PC-9 (cell line): Measurements from ENCODE around the gene CEP192.

Experiments used
- CTCF ChIP-seq: fragments of 200-600 bp; sonication (generic); conservative IDR thresholded peaks from 2 replicates; pipeline ENCODE4 v1.6.1; 2017; ENCODE audit warnings: mixed run types, antibody characterized with exemption, mild to moderate bottlenecking, moderate library complexity
- EZH2 ChIP-seq: fragments of 200-600 bp; sonication (generic); IDR thresholded peaks from 2 replicates; pipeline ENCODE4 v1.8.0; 2017; ENCODE audit warnings: antibody characterized with exemption, low read depth

- TF ChIP-seq CTCF (no peak), EZH2 (no peak)
Measured at GRCh38 chr18:12990123-12990475, 1.1 kb upstream of the CEP192 start.
